ENCODE data around the gene AMH. TPM values are rescaled to one million over a fixed set of nuclear protein-coding genes. Genes with fewer than 3 reads are reported as not detected.

AMH gene
- total RNA-seq, 1 donor from 2014 or later, result 0.89 TPM

DNA sequence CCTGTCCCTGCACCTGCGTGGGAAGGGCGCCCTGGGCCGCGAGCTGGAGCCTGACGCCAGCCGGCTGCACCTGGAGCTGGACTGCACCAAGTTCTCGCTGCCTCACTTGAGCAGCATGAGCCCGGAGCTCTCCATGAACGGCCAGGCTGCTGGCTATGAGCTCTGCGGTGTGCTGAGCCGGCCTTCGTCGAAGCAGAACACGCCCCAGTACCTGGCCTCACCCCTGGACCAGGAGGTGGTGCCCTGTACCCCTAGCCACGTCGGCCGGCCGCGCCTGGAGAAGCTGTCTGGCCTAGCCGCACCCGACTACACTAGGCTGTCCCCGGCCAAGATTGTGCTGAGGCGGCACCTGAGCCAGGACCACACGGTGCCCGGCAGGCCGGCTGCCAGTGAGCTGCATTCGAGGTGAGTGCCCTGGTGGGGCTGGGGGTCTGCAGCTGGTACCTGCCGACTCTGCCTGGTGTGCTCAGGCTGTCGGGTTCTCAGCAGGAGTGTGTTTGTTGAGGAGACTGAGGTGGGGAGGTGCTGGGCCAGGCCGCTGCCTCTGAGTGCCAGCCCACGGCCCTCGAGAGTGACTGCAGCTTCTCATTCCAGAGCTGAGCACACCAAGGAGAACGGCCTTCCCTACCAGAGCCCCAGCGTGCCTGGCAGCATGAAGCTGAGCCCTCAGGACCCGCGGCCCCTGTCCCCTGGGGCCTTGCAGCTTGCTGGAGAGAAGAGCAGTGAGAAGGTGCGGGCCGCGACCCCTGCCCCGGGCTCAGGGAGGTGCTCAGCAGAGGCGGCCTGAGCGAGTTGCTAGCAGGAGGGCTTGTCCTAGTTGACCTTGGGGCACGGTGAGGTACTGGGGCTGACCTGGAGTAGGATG lies 32.5 kb upstream of the AMH start:
- DNase-seq (ENCODE audit: missing footprints), result no peak
- intact Hi-C loops (cut with DNase I), result no loop called here
- ATAC-seq, result no peak

DNA sequence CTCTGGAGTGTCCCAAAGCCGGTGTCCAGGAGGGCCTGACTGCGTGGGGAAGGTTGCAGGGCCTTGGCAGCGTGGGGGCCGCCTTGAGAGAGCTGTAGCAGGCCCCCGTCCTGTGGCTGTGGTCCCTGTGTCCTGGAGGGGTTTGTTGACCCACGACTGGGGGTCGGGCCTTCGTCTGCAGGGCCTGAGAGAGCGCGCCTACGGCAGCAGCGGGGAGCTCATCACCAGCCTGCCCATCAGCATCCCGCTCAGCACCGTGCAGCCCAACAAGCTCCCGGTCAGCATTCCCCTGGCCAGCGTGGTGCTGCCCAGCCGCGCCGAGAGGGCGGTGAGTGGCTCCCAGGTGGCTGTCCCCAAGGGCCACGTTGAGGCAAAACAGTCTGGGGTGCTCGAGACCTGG lies 31.5 kb upstream of the AMH start:
- ATAC-seq, result no peak
- intact Hi-C loops (cut with DNase I), result no loop called here
- no peak for DNase-seq (ENCODE audit: missing footprints)

DNA sequence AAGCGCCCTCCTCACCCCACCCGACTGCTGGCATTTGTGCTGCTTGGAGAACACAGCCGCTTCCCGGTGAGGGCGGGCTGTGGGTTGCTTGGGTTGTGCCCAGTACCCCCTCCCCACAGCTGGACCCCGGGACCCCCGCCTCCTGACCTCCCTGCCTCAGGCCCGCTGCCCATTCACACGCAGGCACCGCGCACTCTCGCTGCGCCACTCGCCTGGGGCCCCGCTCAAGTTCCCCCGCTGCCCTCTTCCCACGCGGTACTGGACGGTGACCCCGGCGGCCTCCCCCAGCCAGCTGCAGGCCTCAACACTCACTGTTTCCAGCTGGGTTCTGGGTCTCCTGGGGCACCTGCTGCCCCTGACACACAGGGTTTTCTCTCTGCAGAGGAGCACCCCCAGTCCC lies 29.4 kb upstream of the AMH start:
- intact Hi-C loops (cut with DNase I), result no loop called here
- no peak for ATAC-seq
- no peak for DNase-seq (ENCODE audit: missing footprints)

DNA sequence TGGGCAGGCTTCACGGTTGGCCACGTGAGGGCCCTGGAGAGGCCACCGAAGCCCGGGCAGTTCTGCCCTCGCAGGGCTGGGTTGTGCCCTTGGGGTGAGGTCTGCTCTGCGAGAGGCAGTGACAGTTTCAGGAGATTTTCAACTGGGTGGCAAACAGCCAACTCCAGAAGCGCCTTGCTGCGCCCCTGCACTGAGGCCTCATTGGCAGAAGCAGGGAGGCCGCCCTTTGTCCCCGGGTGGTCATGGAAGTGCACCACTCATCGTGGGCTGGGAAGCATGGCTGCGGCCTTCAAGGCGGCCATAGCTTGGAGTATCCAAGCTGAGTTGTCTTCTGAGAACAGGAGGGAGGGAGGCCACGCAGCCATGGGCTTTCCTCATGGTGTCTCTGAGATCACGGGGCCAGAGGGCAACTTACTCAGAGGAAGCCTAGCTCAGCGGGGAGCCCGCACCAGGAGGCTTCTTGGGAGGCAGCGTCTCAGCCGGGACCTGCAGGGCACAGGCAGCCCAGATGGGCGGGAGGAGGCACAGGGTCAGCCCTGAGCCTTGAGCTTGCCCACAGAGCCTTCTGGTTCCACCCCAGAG lies 27.8 kb upstream of the AMH start:
- DNase-seq (ENCODE audit: missing footprints) (no peak), ATAC-seq (peak; percentile 17)
- intact Hi-C loops (cut with DNase I), result no loop called here

DNA sequence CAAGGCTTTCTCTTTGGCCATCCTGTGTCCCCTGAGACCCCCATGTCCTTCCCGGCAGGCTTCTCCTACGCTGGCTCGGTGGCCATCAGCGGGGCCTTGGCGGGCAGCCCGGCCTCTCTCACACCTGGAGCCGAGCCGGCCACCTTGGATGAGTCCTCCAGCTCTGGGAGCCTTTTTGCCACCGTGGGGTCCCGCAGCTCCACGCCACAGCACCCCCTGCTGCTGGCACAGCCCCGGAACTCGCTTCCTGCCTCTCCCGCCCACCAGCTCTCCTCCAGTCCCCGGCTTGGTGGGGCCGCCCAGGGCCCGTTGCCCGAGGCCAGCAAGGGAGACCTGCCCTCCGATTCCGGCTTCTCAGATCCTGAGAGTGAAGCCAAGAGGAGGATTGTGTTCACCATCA lies 27.2 kb upstream of the AMH start:
- DNase-seq (ENCODE audit: missing footprints) (no peak), ATAC-seq (no peak)
- intact Hi-C loops (cut with DNase I), result no loop called here

DNA sequence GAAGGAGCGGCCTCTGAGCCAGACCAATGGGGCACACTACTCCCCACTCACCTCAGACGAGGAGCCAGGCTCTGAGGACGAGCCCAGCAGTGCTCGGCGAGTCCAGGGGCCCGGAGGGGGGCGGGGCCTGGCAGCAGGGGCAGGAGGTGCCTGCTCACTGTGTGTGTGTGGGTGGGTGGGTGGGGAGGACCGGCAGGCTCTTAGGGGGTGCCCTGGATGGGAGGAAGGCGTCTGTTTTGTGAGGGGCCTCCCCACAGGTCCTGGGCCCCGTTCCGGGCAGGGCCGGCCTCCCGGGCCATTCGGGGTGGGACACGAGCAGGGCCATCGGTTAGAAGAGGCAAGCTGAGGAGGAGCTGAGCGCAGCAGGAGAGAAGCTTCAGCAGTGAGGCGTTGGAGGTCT lies 25.7 kb upstream of the AMH start:
- intact Hi-C loops (cut with DNase I), result no loop called here
- ATAC-seq (no peak), DNase-seq (ENCODE audit: missing footprints) (no peak)

DNA sequence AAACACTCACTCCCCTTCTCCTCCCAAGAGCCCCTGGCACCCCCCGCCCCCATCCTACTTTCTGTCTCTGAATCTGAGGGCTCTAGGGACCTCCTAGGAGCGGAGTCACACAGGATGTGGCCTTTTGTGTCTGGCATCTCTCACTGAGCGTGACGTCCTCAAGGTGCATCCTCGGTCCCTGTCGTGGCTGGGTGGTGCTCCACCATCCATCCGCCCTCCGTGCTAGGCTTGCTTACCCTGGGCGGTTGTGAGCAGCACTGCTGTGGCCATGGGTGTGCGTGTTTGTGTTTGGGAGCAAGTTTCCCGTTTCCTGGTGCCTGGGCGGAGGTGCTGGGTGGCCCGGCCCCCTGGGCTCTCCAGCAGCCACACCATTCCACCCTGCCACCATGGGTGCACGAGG lies 25.2 kb upstream of the AMH start:
- ATAC-seq (no peak), DNase-seq (ENCODE audit: missing footprints) (no peak)
- intact Hi-C loops (cut with DNase I), result no loop called here

DNA sequence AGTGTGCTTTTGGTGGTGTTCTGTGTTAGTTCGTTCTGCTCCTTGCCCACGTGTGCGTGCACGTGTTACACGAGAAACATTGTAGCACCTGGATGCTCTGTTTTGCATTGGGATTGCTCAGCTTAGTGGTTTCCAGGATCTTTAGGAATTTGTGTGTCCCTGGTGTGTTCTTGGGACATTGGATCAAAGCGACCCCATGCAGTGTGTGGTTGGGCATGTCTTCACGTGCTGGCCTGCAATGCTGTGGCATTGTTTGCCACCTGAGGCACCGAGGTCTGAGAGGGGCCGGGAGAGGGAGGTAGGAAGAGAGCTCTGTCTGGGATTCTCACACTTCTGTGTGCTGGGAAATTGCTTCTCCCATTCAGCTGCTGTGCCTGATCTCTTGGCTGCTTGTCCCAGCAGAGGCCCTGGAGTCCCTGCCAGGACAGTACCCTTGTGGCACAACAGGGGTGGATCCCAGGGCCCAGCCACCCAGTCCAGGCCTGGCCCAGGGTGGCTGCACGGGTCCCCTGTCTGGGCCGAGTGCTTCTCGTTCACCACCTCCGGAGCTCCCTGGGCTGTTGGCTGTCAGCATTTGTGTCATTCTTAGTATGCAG lies 24.3 kb upstream of the AMH start:
- DNase-seq (ENCODE audit: missing footprints) (no peak), ATAC-seq (no peak)
- intact Hi-C loops (cut with DNase I), result no loop called here

DNA sequence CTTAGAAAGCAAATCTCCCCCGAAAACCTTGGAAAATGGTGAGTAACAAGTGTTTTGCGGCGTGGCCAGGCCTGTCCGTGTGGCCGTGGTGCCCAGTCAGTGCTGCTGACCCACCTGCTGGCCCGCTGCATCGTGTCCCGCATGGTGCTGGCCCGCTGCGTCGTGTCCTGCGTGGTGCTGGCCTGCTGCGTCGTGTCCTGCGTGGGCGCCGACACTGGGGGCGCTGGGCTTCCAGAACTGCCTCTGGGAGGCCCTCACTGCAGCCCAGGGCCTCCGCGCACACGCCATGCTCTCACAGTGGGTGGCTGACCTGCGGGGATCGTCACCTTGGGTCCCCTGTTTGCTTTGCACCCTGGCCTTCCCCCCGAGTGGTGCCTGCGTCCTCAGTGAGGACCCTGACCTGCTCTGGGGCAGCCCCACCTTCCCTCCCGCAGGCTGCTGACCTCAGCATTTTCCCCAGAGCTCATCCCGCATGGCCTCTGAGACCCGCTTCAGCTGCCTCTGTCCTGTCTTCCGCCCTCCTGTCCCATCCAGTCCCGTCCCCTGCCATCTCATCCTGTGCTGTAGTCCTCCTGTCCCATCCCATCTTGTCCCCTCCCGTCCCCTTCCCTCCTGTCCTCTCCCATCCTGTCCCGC lies 23.6 kb upstream of the AMH start:
- ATAC-seq (no peak), DNase-seq (ENCODE audit: missing footprints) (no peak)
- intact Hi-C loops (cut with DNase I), result no loop called here

DNA sequence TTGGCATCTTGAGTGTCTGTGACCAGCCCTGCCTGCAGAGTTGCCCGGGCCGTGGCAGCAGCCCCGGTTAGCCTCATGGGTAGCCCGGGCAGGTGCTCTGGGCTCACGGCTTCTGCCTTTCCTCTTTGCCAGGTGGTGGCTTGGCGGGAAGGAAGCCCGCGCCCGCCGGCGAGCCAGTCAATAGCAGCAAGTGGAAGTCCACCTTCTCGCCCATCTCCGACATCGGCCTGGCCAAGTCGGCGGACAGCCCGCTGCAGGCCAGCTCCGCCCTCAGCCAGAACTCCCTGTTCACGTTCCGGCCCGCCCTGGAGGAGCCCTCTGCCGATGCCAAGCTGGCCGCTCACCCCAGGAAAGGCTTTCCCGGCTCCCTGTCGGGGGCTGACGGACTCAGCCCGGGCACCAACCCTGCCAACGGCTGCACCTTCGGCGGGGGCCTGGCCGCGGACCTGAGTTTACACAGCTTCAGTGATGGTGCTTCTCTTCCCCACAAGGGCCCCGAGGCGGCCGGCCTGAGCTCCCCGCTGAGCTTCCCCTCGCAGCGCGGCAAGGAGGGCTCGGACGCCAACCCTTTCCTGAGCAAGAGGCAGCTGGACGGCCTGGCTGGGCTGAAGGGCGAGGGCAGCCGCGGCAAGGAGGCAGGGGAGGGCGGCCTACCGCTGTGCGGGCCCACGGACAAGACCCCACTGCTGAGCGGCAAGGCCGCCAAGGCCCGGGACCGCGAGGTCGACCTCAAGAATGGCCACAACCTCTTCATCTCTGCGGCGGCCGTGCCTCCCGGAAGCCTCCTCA lies 22.9 kb upstream of the AMH start:
- intact Hi-C loops (cut with DNase I), result no loop called here
- ATAC-seq, result no peak
- no peak for DNase-seq (ENCODE audit: missing footprints)

DNA sequence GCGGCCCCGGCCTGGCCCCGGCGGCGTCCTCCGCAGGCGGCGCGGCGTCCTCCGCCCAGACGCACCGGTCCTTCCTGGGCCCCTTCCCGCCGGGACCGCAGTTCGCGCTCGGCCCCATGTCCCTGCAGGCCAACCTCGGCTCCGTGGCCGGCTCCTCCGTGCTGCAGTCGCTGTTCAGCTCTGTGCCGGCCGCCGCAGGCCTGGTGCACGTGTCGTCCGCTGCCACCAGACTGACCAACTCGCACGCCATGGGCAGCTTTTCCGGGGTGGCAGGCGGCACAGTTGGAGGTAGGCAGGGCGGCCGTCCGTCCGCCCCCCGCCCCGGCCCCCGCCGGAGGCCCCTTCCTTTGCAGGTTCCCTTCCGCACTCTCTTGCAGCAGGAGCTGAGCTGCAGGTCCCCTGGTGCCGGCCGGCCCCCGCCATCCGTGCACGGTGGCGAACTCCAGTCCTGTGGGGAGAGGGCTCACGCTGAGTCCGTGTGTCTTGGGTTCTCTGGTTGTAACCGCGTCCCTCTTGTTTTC lies 22.2 kb upstream of the AMH start:
- DNase-seq (ENCODE audit: missing footprints), result no peak
- no peak for ATAC-seq
- intact Hi-C loops (cut with DNase I), result no loop called here

DNA sequence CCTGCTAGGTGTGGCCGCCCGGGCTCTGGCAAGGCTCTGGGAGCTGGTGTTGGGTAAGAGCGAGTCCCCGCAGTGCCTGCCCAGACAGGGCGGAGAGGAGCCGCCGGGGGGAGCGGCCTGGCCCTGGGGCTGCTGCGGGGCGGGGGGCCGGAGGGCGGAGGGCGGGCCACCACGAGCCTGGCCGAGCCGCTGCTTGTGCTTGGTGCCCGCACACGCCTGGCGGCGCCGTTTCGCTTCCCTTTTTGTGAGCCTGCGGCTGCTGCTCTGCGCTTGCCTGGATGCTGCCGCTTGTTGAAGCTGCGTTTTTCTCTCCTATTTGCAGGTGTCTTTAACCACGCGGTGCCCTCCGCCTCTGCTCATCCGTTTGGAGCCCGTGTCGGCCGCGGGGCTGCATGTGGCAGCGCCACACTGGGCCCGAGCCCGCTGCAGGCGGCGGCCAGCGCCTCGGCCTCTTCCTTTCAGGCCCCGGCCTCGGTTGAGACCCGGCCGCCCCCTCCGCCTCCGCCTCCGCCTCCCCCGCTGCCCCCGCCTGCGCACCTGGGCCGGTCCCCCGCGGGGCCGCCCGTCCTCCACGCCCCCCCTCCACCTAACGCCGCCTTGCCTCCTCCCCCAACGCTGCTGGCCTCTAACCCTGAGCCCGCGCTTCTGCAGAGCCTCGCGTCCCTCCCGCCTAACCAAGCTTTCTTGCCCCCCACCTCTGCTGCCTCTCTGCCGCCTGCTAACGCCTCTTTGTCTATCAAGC lies 21.5 kb upstream of the AMH start:
- DNase-seq (ENCODE audit: missing footprints), result no peak
- intact Hi-C loops (cut with DNase I), result no loop called here
- no peak for ATAC-seq

DNA sequence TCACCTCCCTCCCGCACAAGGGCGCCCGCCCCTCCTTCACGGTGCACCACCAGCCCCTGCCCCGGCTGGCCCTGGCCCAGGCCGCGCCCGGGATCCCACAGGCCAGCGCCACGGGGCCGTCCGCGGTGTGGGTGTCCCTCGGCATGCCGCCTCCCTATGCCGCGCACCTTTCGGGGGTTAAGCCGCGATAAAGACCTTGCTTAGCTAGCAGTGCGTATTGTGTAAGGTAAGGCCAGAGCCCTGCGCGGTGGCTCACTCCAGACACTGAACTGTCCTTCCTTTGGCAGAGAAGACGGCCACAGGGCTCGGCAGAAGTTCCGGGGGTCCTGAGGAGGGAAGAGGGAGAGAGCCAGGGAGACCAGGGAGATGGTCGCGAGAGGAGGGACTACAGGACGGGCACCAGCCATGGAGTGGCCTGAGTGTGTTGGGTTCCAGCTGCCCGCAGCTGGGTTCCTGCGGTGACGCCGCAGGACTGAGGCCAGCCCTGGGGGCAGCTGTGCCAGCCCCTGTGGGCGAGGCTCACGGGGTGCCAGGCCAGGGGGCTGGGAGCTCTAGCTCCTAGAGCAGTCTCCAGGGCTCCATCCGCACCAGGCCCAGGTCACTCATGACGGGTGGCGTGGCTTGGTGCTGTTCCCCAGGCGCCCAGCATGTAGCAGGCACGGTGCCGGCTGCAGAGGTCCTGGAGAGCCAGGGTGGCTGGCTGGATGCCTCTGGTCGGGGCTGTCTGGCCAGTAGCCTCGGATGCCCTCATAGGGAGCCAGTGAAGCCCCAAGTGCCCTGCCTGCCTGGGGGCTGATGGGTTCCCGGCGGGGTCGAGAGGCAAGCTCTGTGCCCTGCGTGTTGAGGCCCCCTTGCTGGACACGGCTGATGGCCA lies 20.7 kb upstream of the AMH start:
- DNase-seq (ENCODE audit: missing footprints) (no peak), ATAC-seq (no peak)
- intact Hi-C loops (cut with DNase I), result no loop called here

DNA sequence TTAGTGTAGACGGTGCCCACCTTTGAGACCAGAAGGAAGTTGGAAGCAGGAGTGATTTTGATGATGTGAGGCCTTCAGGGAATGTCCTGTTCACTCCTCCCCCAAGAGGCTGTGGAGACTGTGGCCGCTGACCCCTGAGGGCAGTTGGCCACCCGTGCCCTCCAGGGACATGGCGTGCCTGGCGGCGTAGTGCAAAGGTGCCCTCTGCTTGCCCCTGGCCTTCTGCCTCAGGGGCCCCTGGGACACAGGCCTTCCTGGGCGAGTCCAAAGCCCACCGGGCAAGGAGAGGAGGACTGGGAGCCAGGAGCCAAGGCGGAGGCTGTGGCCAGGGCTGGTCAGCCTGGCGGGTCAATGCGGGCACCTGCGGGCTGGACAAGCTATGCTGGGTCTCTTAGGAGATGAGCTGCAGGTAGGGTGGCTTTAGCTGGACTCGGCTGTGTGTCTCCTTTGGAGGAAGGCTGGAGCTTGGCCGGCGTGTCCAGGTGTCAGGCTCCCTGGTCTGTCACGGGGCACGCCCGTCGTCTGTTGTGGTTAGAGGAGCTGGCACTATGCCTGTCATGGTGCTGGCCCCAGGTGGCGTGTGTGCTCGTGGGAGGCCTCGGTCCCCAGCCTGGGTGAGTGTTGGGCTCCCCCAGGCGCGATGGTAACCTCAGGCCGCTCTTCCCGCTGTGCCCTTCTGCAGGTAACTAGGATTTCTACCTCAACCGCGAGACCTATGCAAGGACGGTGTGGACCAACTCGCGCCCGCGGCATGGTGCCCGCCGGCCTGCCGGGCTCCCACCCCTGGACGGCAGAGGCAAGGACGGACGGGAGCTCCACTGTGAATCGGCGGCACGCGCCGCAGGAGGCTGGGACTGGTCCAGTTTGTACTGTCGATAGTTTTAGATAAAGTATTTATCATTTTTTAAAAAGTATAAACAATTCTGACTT lies 19.8 kb upstream of the AMH start:
- intact Hi-C loops (cut with DNase I), result no loop called here
- DNase-seq (ENCODE audit: missing footprints) (no peak), ATAC-seq (no peak)

DNA sequence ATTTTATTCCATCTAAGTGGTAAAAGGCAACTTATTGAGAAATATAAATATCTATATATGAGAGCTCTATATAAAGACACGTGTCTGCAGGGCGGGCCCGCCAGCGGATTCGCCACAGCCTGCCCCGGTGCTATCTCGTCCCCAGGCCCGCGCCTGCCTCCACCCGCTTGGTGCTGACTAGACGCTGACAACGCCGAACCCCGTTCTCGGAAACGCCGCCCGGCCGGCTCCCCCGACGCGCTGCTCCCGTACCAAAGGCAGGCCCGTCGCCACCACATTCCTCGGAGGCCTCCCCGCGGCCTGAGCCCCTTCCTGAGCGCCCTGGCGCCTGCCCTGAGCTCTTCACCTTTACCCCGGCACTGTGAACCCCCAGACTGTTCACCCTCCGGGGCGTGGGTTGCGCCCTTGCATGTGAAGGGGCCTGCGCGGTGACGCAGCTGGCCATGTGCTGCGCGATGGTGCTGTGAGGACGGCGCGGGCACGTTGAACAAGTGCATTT lies 19.0 kb upstream of the AMH start:
- no peak for DNase-seq (ENCODE audit: missing footprints)
- no peak for ATAC-seq
- intact Hi-C loops (cut with DNase I), result no loop called here

DNA sequence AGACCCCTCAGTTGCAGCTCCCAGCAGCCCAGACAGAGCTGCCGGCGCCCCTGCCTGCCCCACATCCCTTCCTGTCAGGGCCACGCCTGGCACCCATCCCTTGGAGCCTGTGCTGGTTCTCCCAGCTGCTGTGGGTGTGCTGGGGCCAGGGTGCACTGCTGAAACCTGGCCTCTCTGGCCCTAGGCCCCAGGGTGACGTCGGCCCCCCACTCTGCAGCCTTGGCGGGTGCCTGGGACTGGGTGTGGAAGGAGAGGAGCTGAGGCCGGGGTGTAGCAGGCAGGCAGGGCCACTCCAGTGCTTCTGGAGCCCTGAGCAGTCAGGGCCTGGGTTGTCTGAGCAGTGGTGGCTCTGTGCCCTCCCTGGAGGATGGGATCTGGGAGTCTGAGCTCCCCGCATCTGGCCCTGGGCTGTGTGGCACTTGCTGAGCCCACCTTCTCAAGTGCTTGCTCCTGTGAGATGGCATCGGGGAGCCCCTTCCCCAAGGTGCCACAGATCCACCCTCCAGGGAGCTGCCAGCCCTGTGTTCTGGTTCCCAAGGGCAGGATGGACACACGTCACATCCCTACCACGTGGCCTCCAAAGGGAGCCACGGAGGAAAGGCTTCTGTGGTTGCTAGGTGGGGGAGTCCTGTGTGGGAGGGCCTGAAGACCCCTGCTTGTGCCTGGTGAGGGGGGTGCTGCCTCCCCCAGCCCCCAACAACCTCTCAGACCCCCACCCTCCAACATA lies 18.2 kb upstream of the AMH start:
- DNase-seq (ENCODE audit: missing footprints), result no peak
- no peak for ATAC-seq
- intact Hi-C loops (cut with DNase I), result no loop called here

All from Right ventricle myocardium inferior (tissue), 1 donor.